HL-60 (cell line): ENCODE results near the gene ELF2.
A peak's percentile ranks its signal among the peaks of the same experiment; 100 is the strongest.

Experiments
- DNase-seq, 2 experiments: peaks; one replicate each; pipeline ENCODE4 v3.0.0-alpha.2; 2010 to 2020; ENCODE audit warnings: low read depth in 1 of 2, low spot score in 1 of 2
- H3K27ac ChIP-seq: fragments of 250-450 bp; sonication (Bioruptor Pico); replicated peaks from 2 replicates; pipeline ENCODE4 v1.5.1; 2020; ENCODE audit warnings: mild to moderate bottlenecking, moderate library complexity
- H3K27me3 ChIP-seq: fragments of 250-450 bp; sonication (Bioruptor Pico); 2 replicates; pipeline ENCODE4 v1.5.1; 2021; ENCODE audit warnings: mild to moderate bottlenecking, moderate library complexity; ENCODE audit not compliant: insufficient read depth, poor library complexity, severe bottlenecking
- H3K4me3 ChIP-seq: replicated peaks from 2 replicates; pipeline ENCODE4 v1.5.1; 2011; ENCODE audit warnings: mild to moderate bottlenecking, control low read depth, low read length; ENCODE audit not compliant: insufficient read depth
- GABPA ChIP-seq: IDR thresholded peaks from 2 replicates; pipeline ENCODE4 v1.6.1; 2012; ENCODE audit warnings: low read depth
- POLR2AphosphoS5 ChIP-seq: IDR thresholded peaks from 2 replicates; pipeline ENCODE4 v1.6.1; 2012; ENCODE audit warnings: low read depth
- SPI1 ChIP-seq: IDR thresholded peaks from 2 replicates; pipeline ENCODE4 v1.6.1; 2012; ENCODE audit warnings: low read depth, mild to moderate bottlenecking, borderline replicate concordance
- TF ChIP-seq, protein P1 (sequence below): IDR thresholded peaks from 2 replicates; pipeline ENCODE4 v1.6.1; 2012; ENCODE audit warnings: low read depth; ENCODE audit not compliant: insufficient replicate concordance
- TF ChIP-seq, protein P2 (sequence below): IDR thresholded peaks from one replicate; pipeline ENCODE4 v1.5.1; 2011; ENCODE audit warnings: low read length, control low read depth, inconsistent platforms; ENCODE audit not compliant: insufficient read depth

ELF2 gene

GRCh38 chr4:139082750-139083606 lies 94.0 kb downstream of the ELF2 start:
- peak; percentile 87 to 99 for DNase-seq
- TF ChIP-seq GABPA (peak; percentile 61; the same call in 1 of the 2 replicates), POLR2AphosphoS5 (peak; percentile 62; the same call in 1 of the 2 replicates), SPI1 (peak; percentile 74; the same call in 1 of the 2 replicates)
- TF ChIP-seq, protein P1, sequence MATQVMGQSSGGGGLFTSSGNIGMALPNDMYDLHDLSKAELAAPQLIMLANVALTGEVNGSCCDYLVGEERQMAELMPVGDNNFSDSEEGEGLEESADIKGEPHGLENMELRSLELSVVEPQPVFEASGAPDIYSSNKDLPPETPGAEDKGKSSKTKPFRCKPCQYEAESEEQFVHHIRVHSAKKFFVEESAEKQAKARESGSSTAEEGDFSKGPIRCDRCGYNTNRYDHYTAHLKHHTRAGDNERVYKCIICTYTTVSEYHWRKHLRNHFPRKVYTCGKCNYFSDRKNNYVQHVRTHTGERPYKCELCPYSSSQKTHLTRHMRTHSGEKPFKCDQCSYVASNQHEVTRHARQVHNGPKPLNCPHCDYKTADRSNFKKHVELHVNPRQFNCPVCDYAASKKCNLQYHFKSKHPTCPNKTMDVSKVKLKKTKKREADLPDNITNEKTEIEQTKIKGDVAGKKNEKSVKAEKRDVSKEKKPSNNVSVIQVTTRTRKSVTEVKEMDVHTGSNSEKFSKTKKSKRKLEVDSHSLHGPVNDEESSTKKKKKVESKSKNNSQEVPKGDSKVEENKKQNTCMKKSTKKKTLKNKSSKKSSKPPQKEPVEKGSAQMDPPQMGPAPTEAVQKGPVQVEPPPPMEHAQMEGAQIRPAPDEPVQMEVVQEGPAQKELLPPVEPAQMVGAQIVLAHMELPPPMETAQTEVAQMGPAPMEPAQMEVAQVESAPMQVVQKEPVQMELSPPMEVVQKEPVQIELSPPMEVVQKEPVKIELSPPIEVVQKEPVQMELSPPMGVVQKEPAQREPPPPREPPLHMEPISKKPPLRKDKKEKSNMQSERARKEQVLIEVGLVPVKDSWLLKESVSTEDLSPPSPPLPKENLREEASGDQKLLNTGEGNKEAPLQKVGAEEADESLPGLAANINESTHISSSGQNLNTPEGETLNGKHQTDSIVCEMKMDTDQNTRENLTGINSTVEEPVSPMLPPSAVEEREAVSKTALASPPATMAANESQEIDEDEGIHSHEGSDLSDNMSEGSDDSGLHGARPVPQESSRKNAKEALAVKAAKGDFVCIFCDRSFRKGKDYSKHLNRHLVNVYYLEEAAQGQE: no peak
- TF ChIP-seq, protein P2, sequence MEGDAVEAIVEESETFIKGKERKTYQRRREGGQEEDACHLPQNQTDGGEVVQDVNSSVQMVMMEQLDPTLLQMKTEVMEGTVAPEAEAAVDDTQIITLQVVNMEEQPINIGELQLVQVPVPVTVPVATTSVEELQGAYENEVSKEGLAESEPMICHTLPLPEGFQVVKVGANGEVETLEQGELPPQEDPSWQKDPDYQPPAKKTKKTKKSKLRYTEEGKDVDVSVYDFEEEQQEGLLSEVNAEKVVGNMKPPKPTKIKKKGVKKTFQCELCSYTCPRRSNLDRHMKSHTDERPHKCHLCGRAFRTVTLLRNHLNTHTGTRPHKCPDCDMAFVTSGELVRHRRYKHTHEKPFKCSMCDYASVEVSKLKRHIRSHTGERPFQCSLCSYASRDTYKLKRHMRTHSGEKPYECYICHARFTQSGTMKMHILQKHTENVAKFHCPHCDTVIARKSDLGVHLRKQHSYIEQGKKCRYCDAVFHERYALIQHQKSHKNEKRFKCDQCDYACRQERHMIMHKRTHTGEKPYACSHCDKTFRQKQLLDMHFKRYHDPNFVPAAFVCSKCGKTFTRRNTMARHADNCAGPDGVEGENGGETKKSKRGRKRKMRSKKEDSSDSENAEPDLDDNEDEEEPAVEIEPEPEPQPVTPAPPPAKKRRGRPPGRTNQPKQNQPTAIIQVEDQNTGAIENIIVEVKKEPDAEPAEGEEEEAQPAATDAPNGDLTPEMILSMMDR: no peak
- H3K4me3 ChIP-seq: peak overlapping the region; percentile 87
- no peaks in the 10 kb centered on the region for H3K27me3 ChIP-seq
- H3K27ac ChIP-seq: peak overlapping the region; percentile 92

DNA sequence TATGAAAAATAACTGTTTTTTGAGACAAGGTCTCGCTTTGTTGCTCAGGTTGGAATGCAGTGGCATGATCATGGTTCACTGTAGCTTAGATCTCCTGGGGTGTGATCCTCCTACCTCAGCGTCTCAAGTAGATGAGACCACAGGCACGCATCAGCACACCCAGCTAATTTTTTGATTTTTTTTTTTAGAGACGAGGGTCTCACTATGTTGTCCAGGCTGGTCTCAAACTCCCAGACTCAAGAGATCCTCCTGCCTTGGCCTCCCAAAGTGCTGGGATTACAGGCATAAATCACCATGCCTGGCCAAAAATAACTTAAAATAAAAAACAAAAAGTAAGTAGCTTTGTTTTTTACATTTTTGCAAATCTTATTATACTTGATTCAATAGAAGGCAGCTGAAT lies 98.1 kb downstream of the ELF2 start:
- Histone ChIP-seq H3K27ac (no peak overlapping the region), H3K27me3 (no peaks in the 10 kb centered on the region), H3K4me3 (no peak overlapping the region)
- DNase-seq: no peak
- no peak for TF ChIP-seq GABPA
- TF ChIP-seq SPI1: no peak
- TF ChIP-seq, protein P1: no peak
- TF ChIP-seq POLR2AphosphoS5: no peak
- TF ChIP-seq, protein P2: no peak

DNA sequence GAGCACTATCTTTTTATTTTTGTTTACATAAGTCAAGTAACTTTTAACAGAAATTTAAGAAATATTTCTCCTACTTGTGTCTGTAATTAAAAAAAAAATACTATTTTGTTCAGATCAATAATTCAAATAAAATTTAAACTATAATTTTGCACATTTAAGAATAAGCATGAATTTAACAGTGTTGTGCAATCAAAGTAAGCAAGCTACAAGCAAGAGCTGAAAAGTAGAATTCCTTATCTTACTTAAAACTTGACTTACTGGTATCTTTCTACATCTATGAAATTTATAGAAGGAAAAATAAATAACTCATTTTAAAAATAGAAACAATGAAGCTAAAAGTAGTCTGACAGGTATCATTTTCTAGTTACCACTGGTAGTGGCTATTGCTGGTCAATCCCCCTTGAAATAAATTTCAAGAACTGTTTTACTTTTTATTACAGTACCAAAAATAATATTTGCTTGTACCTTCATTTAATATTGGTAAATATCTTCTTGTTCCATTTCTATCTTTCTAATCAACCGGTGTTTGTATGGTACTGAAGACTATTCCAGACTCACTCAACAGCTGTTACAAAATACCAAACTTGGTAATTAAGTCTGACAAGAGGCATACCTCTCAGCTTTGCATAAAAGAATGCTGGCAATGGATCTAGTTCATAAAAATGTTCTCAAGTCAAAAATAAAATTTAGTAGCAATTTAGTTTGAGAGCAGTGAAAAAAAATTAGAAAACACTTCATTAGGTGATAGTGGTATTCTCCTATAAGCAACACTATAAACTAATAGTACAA lies 99.3 kb downstream of the ELF2 start:
- no peak for DNase-seq
- Histone ChIP-seq H3K27me3 (no peaks in the 10 kb centered on the region), H3K27ac (no peak overlapping the region), H3K4me3 (no peak overlapping the region)
- TF ChIP-seq GABPA (no peak), SPI1 (no peak), POLR2AphosphoS5 (no peak)
- TF ChIP-seq, protein P1: no peak
- TF ChIP-seq, protein P2: no peak
